Ascending aorta (tissue), 2 donors: ENCODE results near the gene KRTAP2-3. TPM values are rescaled to one million over a fixed set of nuclear protein-coding genes. Genes with fewer than 3 reads are reported as not detected.
"Not testable (repeated sequence)": the region's sequence is repeated elsewhere in the genome, so short reads cannot be mapped to it uniquely, and the experiment has no call there.

ENCODE experiments used
- DNase-seq, 2 donors: peaks; one replicate each; pipeline ENCODE4 v3.0.0-alpha.2; 2019; ENCODE audit warnings: low spot score in 2 of 2
- H3K27ac ChIP-seq, 2 donors: fragments of 200-600 bp; sonication (generic); one replicate each; pipeline ENCODE4 v1.5.1; 2016 to 2017; ENCODE audit warnings: mild to moderate bottlenecking in 1 of 2
- H3K27me3 ChIP-seq: fragments of 200-600 bp; sonication (generic); one replicate; pipeline ENCODE4 v1.5.1; 2017
- H3K36me3 ChIP-seq, 2 donors: fragments of 200-600 bp; sonication (generic); one replicate each; pipeline ENCODE4 v1.5.1; 2016
- H3K4me1 ChIP-seq, 2 donors: fragments of 200-600 bp; sonication (generic); one replicate each; pipeline ENCODE4 v1.5.1; 2016 to 2017; ENCODE audit warnings: mild to moderate bottlenecking in 1 of 2
- H3K4me3 ChIP-seq, 2 donors: fragments of 200-600 bp; sonication (generic); one replicate each; pipeline ENCODE4 v1.5.1; 2016 to 2017; ENCODE audit warnings: mild to moderate bottlenecking in 1 of 2
- H3K9me3 ChIP-seq, 2 donors: fragments of 200-600 bp; sonication (generic); one replicate each; pipeline ENCODE4 v1.5.1; 2016
- CTCF ChIP-seq, 3 experiments: fragments of 200-600 bp in 2 of 3; fragments of 450-650 bp in 1 of 3; sonication (generic) in 2 of 3; IDR thresholded peaks; one replicate each; pipeline ENCODE4 v1.5.1; 2016 to 2019; ENCODE audit warnings: antibody characterized with exemption in 3 of 3, mild to moderate bottlenecking in 1 of 3, moderate library complexity in 1 of 3
- intact Hi-C: fragments of 100-400 bp; cut with DNase I; formaldehyde crosslinking; loops from one replicate; pipeline ENCODE4 v1.15.1; 2023
- total RNA-seq: library from RNA; depleted of rRNA; stranded (reverse); fragments of >200 nt; gene quantifications from one replicate; pipeline ENCODE4 v1.1.0, GENCODE V29; 2016

The KRTAP2-3 gene
- total RNA-seq, result not detected

GRCh38 chr17:41060052-41060604, at the start of gene KRTAP2-3:
TSS of gene KRTAP2-3 (minus strand) at chr17:41060114. CDS start at chr17:41060050, 64 bp downstream.
- H3K4me3 ChIP-seq, result no peak within 1 kb of the TSS
- H3K4me1 ChIP-seq, result peaks cover 9 to 10% of the 10 kb centered on the region in 2 donors
- TF ChIP-seq CTCF (IDR thresholded peaks at IDR 0.05), result no peak
- no peaks in the 10 kb centered on the region for H3K9me3 ChIP-seq
- H3K27me3 ChIP-seq, result no peaks in the 10 kb centered on the region
- H3K36me3 ChIP-seq, result no peaks in the 10 kb centered on the region
- DNase-seq, result no peak
- intact Hi-C loops, result no loop called here
- H3K27ac ChIP-seq, result no peak within 1 kb of the TSS

- DNase-seq, H3K27me3 ChIP-seq, H3K4me1 ChIP-seq, H3K9me3 ChIP-seq, H3K4me3 ChIP-seq, intact Hi-C loops, H3K27ac ChIP-seq, H3K36me3 ChIP-seq: not testable (repeated sequence)
Observed at GRCh38 chr17:41108728-41109386, 48.9 kb upstream of the KRTAP2-3 start.

GRCh38 chr17:41107941-41108450, 48.1 kb upstream of the KRTAP2-3 start:
- intact Hi-C loops, result no loop called here
- Histone ChIP-seq H3K9me3 (no peaks in the 10 kb centered on the region), H3K36me3 (no peaks in the 10 kb centered on the region), H3K27me3 (no peaks in the 10 kb centered on the region), H3K4me3 (no peak overlapping the region), H3K4me1 (no peaks in the 10 kb centered on the region), H3K27ac (no peak overlapping the region)
- TF ChIP-seq CTCF (IDR thresholded peaks at IDR 0.05), result no peak
- no peak for DNase-seq

- H3K9me3 ChIP-seq, H3K36me3 ChIP-seq, DNase-seq, H3K4me3 ChIP-seq, H3K4me1 ChIP-seq, H3K27ac ChIP-seq, H3K27me3 ChIP-seq, intact Hi-C loops: not testable (repeated sequence)
Observed at GRCh38 chr17:41105347-41105746, 45.4 kb upstream of the KRTAP2-3 start, which contains the start of gene KRTAP4-9. TSS of gene KRTAP4-9 (plus strand) at chr17:41105389. CDS start at chr17:41105389, 0 bp downstream.

GRCh38 chr17:41104386-41105038, 44.6 kb upstream of the KRTAP2-3 start:
- DNase-seq, H3K27ac ChIP-seq, H3K4me3 ChIP-seq, H3K4me1 ChIP-seq, intact Hi-C loops, H3K27me3 ChIP-seq, H3K9me3 ChIP-seq, H3K36me3 ChIP-seq: not testable (repeated sequence)

GRCh38 chr17:41103896-41104295, 44.0 kb upstream of the KRTAP2-3 start:
- no peak overlapping the region for H3K4me3 ChIP-seq
- DNase-seq, result no peak
- no peak for TF ChIP-seq CTCF (IDR thresholded peaks at IDR 0.05)
- no peaks in the 10 kb centered on the region for H3K4me1 ChIP-seq
- no peaks in the 10 kb centered on the region for H3K36me3 ChIP-seq
- no peaks in the 10 kb centered on the region for H3K9me3 ChIP-seq
- intact Hi-C loops, result no loop called here
- no peak overlapping the region for H3K27ac ChIP-seq
- no peaks in the 10 kb centered on the region for H3K27me3 ChIP-seq

- no peak for TF ChIP-seq CTCF (IDR thresholded peaks at IDR 0.05)
- Histone ChIP-seq H3K9me3 (no peaks in the 10 kb centered on the region), H3K4me3 (no peak within 1 kb of the TSS), H3K27ac (no peak within 1 kb of the TSS), H3K4me1 (no peaks in the 10 kb centered on the region), H3K27me3 (no peaks in the 10 kb centered on the region), H3K36me3 (no peaks in the 10 kb centered on the region)
- intact Hi-C loops, result no loop called here
- no peak for DNase-seq
Observed at GRCh38 chr17:41101586-41102259, 41.8 kb upstream of the KRTAP2-3 start, which contains the start of gene KRTAP4-16. TSS of gene KRTAP4-16 (minus strand) at chr17:41102209. CDS start at chr17:41102209, 0 bp downstream.

- DNase-seq, H3K4me3 ChIP-seq, H3K36me3 ChIP-seq, H3K27me3 ChIP-seq, H3K9me3 ChIP-seq, H3K4me1 ChIP-seq, H3K27ac ChIP-seq, intact Hi-C loops: not testable (repeated sequence)
Observed at GRCh38 chr17:41099682-41100480, 40.0 kb upstream of the KRTAP2-3 start.
